SK-N-SH treated with all-trans-retinoic acid at 6 μM for 48 hours (cell line): ENCODE results near the gene XRCC4.

Source experiments
- ARNTL ChIP-seq: fragments of 450-650 bp; formaldehyde crosslinking; IDR thresholded peaks from 2 replicates; pipeline ENCODE4 v1.5.0; 2020; ENCODE audit warnings: low read depth, mild to moderate bottlenecking, moderate library complexity, borderline replicate concordance
- CSDC2 ChIP-seq: fragments of 250-450 bp; sonication (Bioruptor Pico); IDR thresholded peaks from 2 replicates; pipeline ENCODE4 v1.5.0; 2020; ENCODE audit warnings: mild to moderate bottlenecking, moderate library complexity
- ESRRG ChIP-seq: fragments of 250-450 bp; sonication (Bioruptor Pico); IDR thresholded peaks from 2 replicates; pipeline ENCODE4 v1.6.1; 2021; ENCODE audit warnings: mild to moderate bottlenecking
- GLIS3 ChIP-seq: fragments of 250-450 bp; sonication (Bioruptor Pico); IDR thresholded peaks from 2 replicates; pipeline ENCODE4 v1.5.0; 2020; ENCODE audit warnings: mild to moderate bottlenecking, moderate library complexity
- OSR1 ChIP-seq: fragments of 250-450 bp; sonication (Bioruptor Pico); IDR thresholded peaks from 2 replicates; pipeline ENCODE4 v1.8.0; 2022; ENCODE audit warnings: moderate library complexity, mild to moderate bottlenecking, inconsistent platforms
- PATZ1 ChIP-seq: fragments of 250-450 bp; sonication (Bioruptor Pico); IDR thresholded peaks from 2 replicates; pipeline ENCODE4 v1.8.0; 2020; ENCODE audit warnings: mild to moderate bottlenecking, moderate library complexity, borderline replicate concordance
- POU6F1 ChIP-seq: fragments of 250-450 bp; sonication (Bioruptor Pico); IDR thresholded peaks from 2 replicates; pipeline ENCODE4 v1.8.0; 2021; ENCODE audit warnings: low read depth, mild to moderate bottlenecking, moderate library complexity, borderline replicate concordance
- RARB ChIP-seq: fragments of 250-450 bp; sonication (Bioruptor Pico); IDR thresholded peaks from 2 replicates; pipeline ENCODE4 v1.8.0; 2021; ENCODE audit warnings: mild to moderate bottlenecking, moderate library complexity
- SNAI2 ChIP-seq: fragments of 250-450 bp; sonication (Bioruptor Pico); IDR thresholded peaks from 2 replicates; pipeline ENCODE4 v1.5.0; 2020; ENCODE audit warnings: mild to moderate bottlenecking, moderate library complexity
- ZFP30 ChIP-seq: fragments of 450-650 bp; formaldehyde crosslinking; IDR thresholded peaks from 2 replicates; pipeline ENCODE4 v1.5.0; 2022; ENCODE audit warnings: mild to moderate bottlenecking, moderate library complexity
- ZNF565 ChIP-seq: fragments of 450-650 bp; formaldehyde crosslinking; conservative IDR thresholded peaks from 2 replicates; pipeline ENCODE4 v1.5.0; 2020; ENCODE audit warnings: low read depth, mild to moderate bottlenecking, moderate library complexity
- ZNF8 ChIP-seq: fragments of 450-650 bp; formaldehyde crosslinking; IDR thresholded peaks from 2 replicates; pipeline ENCODE4 v1.5.0; 2020; ENCODE audit warnings: mild to moderate bottlenecking, moderate library complexity
- TF ChIP-seq, protein P1 (sequence below): fragments of 250-450 bp; sonication (Bioruptor Pico); IDR thresholded peaks from 2 replicates; pipeline ENCODE4 v1.5.0; 2020; ENCODE audit warnings: mild to moderate bottlenecking, moderate library complexity
- TF ChIP-seq, protein P2 (sequence below): fragments of 250-450 bp; sonication (Bioruptor Pico); IDR thresholded peaks from 2 replicates; pipeline ENCODE4 v1.5.1; 2020; ENCODE audit warnings: low read depth, mild to moderate bottlenecking, moderate library complexity

DNA sequence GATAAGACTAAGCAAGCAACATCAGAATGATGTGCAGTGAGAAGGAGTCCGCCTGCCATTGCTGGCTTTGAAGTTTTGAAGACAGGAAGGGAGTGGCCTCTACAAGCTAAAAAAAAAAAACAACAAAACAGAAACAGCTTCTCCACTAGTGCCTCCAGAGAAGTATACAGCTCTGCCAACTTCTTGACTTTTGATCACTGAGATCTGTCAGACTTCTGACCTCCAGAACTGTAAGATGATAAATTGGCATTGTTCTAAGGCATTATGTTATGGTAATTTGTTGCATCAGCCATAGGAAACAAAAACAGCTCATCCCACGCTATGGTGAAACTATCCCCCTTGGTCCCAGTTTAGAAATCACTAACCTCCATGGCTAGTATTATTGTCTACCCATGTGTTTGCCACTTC, 263.2 kb downstream of the XRCC4 start:
- no peak for TF ChIP-seq PATZ1 (CRISPR knock-in tag)
- TF ChIP-seq ARNTL (CRISPR knock-in tag), result no peak
- TF ChIP-seq RARB (CRISPR knock-in tag), result no peak
- no peak for TF ChIP-seq OSR1 (CRISPR knock-in tag)
- no peak for TF ChIP-seq ZNF8 (CRISPR knock-in tag)
- TF ChIP-seq ESRRG, result no peak
- TF ChIP-seq ZFP30 (CRISPR knock-in tag), result no peak
- no peak for TF ChIP-seq ZNF565 (CRISPR knock-in tag)
- TF ChIP-seq, protein P1, sequence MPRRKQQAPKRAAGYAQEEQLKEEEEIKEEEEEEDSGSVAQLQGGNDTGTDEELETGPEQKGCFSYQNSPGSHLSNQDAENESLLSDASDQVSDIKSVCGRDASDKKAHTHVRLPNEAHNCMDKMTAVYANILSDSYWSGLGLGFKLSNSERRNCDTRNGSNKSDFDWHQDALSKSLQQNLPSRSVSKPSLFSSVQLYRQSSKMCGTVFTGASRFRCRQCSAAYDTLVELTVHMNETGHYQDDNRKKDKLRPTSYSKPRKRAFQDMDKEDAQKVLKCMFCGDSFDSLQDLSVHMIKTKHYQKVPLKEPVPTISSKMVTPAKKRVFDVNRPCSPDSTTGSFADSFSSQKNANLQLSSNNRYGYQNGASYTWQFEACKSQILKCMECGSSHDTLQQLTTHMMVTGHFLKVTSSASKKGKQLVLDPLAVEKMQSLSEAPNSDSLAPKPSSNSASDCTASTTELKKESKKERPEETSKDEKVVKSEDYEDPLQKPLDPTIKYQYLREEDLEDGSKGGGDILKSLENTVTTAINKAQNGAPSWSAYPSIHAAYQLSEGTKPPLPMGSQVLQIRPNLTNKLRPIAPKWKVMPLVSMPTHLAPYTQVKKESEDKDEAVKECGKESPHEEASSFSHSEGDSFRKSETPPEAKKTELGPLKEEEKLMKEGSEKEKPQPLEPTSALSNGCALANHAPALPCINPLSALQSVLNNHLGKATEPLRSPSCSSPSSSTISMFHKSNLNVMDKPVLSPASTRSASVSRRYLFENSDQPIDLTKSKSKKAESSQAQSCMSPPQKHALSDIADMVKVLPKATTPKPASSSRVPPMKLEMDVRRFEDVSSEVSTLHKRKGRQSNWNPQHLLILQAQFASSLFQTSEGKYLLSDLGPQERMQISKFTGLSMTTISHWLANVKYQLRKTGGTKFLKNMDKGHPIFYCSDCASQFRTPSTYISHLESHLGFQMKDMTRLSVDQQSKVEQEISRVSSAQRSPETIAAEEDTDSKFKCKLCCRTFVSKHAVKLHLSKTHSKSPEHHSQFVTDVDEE (CRISPR knock-in tag), result no peak
- TF ChIP-seq, protein P2, sequence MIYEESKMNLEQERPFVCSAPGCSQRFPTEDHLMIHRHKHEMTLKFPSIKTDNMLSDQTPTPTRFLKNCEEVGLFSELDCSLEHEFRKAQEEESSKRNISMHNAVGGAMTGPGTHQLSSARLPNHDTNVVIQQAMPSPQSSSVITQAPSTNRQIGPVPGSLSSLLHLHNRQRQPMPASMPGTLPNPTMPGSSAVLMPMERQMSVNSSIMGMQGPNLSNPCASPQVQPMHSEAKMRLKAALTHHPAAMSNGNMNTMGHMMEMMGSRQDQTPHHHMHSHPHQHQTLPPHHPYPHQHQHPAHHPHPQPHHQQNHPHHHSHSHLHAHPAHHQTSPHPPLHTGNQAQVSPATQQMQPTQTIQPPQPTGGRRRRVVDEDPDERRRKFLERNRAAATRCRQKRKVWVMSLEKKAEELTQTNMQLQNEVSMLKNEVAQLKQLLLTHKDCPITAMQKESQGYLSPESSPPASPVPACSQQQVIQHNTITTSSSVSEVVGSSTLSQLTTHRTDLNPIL (CRISPR knock-in tag), result no peak
- TF ChIP-seq GLIS3 (CRISPR knock-in tag), result no peak
- no peak for TF ChIP-seq CSDC2 (CRISPR knock-in tag)
- no peak for TF ChIP-seq SNAI2 (CRISPR knock-in tag)
- no peak for TF ChIP-seq POU6F1
